ENCODE data around the gene EGLN2. TPM values are rescaled to one million over a fixed set of nuclear protein-coding genes. Genes with fewer than 3 reads are reported as not detected.

EGLN2 gene
- total and polyA plus RNA-seq, 9 of the 15 experiments (the other 6 are each of a cell fraction or from before 2014, with no cell fraction given) = 9.6 to 114 (median 71.0) TPM

DNA sequence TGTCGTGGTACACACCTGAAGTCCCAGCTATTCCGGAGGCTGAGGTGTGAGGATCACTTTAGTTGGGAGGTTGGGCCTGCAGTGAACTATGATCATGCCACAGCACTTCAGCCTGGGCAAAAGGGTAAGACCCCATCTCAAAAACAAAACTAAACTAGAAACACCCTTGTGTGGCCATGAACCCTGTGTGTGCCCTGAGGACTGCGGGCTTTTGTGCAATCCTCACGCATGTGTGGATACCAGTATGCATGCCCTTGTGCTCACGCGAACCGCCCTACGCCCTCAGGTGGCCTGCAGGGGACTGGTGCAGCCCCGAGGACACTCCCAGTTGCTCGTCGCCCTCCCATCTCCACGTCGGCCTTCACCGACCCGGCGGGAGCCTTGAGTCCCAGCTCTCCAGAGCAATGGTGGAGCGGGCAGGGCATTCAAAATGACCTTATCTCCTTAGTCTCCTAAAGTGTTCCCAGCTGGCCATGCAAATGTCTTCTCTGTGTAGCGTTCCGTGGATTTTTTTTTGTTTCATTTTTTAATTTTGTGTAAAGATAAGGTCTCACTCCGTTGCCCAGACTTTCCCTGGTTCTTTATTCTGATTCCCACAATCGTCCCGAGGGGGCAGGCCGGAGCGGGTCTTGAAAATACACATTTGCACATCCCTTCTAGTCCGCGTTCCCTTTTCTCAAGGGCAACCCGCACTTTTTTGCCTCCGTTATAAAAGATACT is 868 bp upstream of the EGLN2 start (continued):
- TF ChIP-seq GMEB1 (CRISPR knock-in tag; IDR thresholded peaks at IDR 0.05) (no peak), U2AF1 (optimal IDR thresholded peaks at IDR 0.05; ENCODE audit: low read depth, low read length) (no peak), ID3 (CRISPR knock-in tag; IDR thresholded peaks at IDR 0.05) (no peak), ID3 (tag; IDR thresholded peaks at IDR 0.05) (peak; percentile 56; the same call in 1 of the 2 replicates), SIX5 (IDR thresholded peaks at IDR 0.05; ENCODE audit: borderline replicate concordance in 1 of 2, insufficient read depth in 1 of 2, low read depth in 1 of 2, low read length in 2 of 2) (no peak), SMC3 (conservative IDR thresholded peaks at IDR 0.05; ENCODE audit: insufficient read depth, low read depth, low read length) (0 out of 2 replicates have a peak, but pooled peaks have one; percentile 12), HNRNPL (IDR thresholded peaks at IDR 0.05; ENCODE audit: low read depth, low read length) (0 out of 2 replicates have a peak, but pooled peaks have one; percentile 38), SIN3B (IDR thresholded peaks at IDR 0.05; ENCODE audit: low read depth) (no peak), U2AF2 (optimal IDR thresholded peaks at IDR 0.05; ENCODE audit: low read depth, low read length) (no peak), ELF4 (CRISPR knock-in tag; IDR thresholded peaks at IDR 0.05) (peak; percentile 18; the same call in 1 of the 2 replicates), ZNF830 (CRISPR knock-in tag; IDR thresholded peaks at IDR 0.05) (no peak), NBN (IDR thresholded peaks at IDR 0.05; ENCODE audit: low read depth) (peak; percentile 73; the same call in 1 of the 2 replicates), RUNX1 (IDR thresholded peaks at IDR 0.05; ENCODE audit: low read depth) (no peak), HDAC8 (tag; IDR thresholded peaks at IDR 0.05) (no peak), IRF9 (tag; IDR thresholded peaks at IDR 0.05) (no peak), TEAD4 (IDR thresholded peaks at IDR 0.05; ENCODE audit: low read length) (peak; percentile 8; the same call in 1 of the 2 replicates), TEAD4 (CRISPR knock-in tag; IDR thresholded peaks at IDR 0.05; ENCODE audit: borderline replicate concordance) (no peak)
- TF ChIP-seq, protein P1, sequence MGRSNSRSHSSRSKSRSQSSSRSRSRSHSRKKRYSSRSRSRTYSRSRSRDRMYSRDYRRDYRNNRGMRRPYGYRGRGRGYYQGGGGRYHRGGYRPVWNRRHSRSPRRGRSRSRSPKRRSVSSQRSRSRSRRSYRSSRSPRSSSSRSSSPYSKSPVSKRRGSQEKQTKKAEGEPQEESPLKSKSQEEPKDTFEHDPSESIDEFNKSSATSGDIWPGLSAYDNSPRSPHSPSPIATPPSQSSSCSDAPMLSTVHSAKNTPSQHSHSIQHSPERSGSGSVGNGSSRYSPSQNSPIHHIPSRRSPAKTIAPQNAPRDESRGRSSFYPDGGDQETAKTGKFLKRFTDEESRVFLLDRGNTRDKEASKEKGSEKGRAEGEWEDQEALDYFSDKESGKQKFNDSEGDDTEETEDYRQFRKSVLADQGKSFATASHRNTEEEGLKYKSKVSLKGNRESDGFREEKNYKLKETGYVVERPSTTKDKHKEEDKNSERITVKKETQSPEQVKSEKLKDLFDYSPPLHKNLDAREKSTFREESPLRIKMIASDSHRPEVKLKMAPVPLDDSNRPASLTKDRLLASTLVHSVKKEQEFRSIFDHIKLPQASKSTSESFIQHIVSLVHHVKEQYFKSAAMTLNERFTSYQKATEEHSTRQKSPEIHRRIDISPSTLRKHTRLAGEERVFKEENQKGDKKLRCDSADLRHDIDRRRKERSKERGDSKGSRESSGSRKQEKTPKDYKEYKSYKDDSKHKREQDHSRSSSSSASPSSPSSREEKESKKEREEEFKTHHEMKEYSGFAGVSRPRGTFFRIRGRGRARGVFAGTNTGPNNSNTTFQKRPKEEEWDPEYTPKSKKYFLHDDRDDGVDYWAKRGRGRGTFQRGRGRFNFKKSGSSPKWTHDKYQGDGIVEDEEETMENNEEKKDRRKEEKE (IDR thresholded peaks at IDR 0.05; ENCODE audit: borderline replicate concordance in 1 of 2, control insufficient read depth in 1 of 2, low read depth in 2 of 2, low read length in 1 of 2) = no peak
- TF ChIP-seq, protein P2, sequence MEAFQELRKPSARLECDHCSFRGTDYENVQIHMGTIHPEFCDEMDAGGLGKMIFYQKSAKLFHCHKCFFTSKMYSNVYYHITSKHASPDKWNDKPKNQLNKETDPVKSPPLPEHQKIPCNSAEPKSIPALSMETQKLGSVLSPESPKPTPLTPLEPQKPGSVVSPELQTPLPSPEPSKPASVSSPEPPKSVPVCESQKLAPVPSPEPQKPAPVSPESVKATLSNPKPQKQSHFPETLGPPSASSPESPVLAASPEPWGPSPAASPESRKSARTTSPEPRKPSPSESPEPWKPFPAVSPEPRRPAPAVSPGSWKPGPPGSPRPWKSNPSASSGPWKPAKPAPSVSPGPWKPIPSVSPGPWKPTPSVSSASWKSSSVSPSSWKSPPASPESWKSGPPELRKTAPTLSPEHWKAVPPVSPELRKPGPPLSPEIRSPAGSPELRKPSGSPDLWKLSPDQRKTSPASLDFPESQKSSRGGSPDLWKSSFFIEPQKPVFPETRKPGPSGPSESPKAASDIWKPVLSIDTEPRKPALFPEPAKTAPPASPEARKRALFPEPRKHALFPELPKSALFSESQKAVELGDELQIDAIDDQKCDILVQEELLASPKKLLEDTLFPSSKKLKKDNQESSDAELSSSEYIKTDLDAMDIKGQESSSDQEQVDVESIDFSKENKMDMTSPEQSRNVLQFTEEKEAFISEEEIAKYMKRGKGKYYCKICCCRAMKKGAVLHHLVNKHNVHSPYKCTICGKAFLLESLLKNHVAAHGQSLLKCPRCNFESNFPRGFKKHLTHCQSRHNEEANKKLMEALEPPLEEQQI (IDR thresholded peaks at IDR 0.05) = no peak

Measured in K562 (cell line).